Liver (tissue), 9 donors: ENCODE data around the gene NUDT17. TPM values are rescaled to one million over a fixed set of nuclear protein-coding genes. Genes with fewer than 3 reads are reported as not detected.

ENCODE experiments used
- DNase-seq: peaks from one replicate; pipeline ENCODE4 v3.0.0-alpha.2; 2017; ENCODE audit warnings: low spot score
- H3K27ac ChIP-seq, 2 donors: one replicate each; pipeline ENCODE4 v1.7.0; 2013; ENCODE audit warnings: inconsistent platforms in 2 of 2, low read length in 2 of 2, control low read depth in 1 of 2, low read depth in 1 of 2, mild to moderate bottlenecking in 1 of 2
- H3K27me3 ChIP-seq, 4 donors: one replicate each; pipeline versions ENCODE4 v1.6.1 to v1.7.0; 2013; ENCODE audit warnings: low read length in 3 of 4, inconsistent platforms in 1 of 4, mild to moderate bottlenecking in 1 of 4, moderate library complexity in 1 of 4; ENCODE audit not compliant: control insufficient read depth in 4 of 4, insufficient read depth in 4 of 4
- H3K36me3 ChIP-seq, 4 donors: one replicate each; pipeline versions ENCODE4 v1.6.1 to v1.7.0; 2013; ENCODE audit warnings: low read length in 3 of 4, mild to moderate bottlenecking in 3 of 4, low read depth in 1 of 4, moderate library complexity in 1 of 4; ENCODE audit not compliant: control insufficient read depth in 4 of 4, insufficient read depth in 3 of 4
- H3K4me1 ChIP-seq, 4 donors: one replicate each; pipeline versions ENCODE4 v1.6.1 to v1.7.0; 2013; ENCODE audit warnings: low read length in 3 of 4, mild to moderate bottlenecking in 3 of 4, moderate library complexity in 1 of 4; ENCODE audit not compliant: control insufficient read depth in 4 of 4, insufficient read depth in 4 of 4
- H3K4me3 ChIP-seq, 3 donors: one replicate each; pipeline versions ENCODE4 v1.6.1 to v1.7.0; 2013; ENCODE audit warnings: low read length in 3 of 3, control low read depth in 1 of 3, low read depth in 1 of 3, mild to moderate bottlenecking in 1 of 3
- H3K9ac ChIP-seq, 2 donors: one replicate each; pipeline ENCODE4 v1.7.0; 2013; ENCODE audit warnings: low read length in 2 of 2, mild to moderate bottlenecking in 2 of 2, moderate library complexity in 2 of 2, control low read depth in 1 of 2, low read depth in 1 of 2
- H3K9me3 ChIP-seq, 4 donors: one replicate each; pipeline versions ENCODE4 v1.6.1 to v1.7.0; 2013; ENCODE audit warnings: low read length in 3 of 4; ENCODE audit not compliant: control insufficient read depth in 4 of 4
- ATF3 ChIP-seq: IDR thresholded peaks from 2 replicates; pipeline ENCODE4 v1.6.1; 2016; ENCODE audit warnings: antibody characterized with exemption
- CTCF ChIP-seq: fragments of 150-350 bp; IDR thresholded peaks from 2 replicates; pipeline ENCODE4 v1.5.1; 2017; ENCODE audit warnings: improper control_type of control experiment, low read depth, low read length; ENCODE audit not compliant: missing input control
- EGR1 ChIP-seq, 2 donors: IDR thresholded peaks; 2 replicates each; pipeline ENCODE4 v1.6.1; 2016 to 2018; ENCODE audit warnings: antibody characterized with exemption in 2 of 2, low read depth in 2 of 2
- FOXA1 ChIP-seq: IDR thresholded peaks from 2 replicates; pipeline ENCODE4 v1.6.1; 2016; ENCODE audit warnings: antibody characterized with exemption
- FOXA2 ChIP-seq: IDR thresholded peaks from 2 replicates; pipeline ENCODE4 v1.6.1; 2016; ENCODE audit warnings: antibody characterized with exemption
- GABPA ChIP-seq, 2 donors: IDR thresholded peaks in 1 of 2; conservative IDR thresholded peaks in 1 of 2; 2 replicates each; pipeline ENCODE4 v1.6.1; 2016; ENCODE audit warnings: antibody characterized with exemption in 2 of 2, mild to moderate bottlenecking in 1 of 2, moderate library complexity in 1 of 2
- HNF4A ChIP-seq, 2 donors: conservative IDR thresholded peaks; 2 replicates each; pipeline ENCODE4 v1.6.1; 2016; ENCODE audit warnings: antibody characterized with exemption in 2 of 2, mild to moderate bottlenecking in 2 of 2
- NR2F2 ChIP-seq: IDR thresholded peaks from 2 replicates; pipeline ENCODE4 v1.6.1; 2016; ENCODE audit warnings: antibody characterized with exemption
- RXRA ChIP-seq, 2 donors: IDR thresholded peaks; 2 replicates each; pipeline ENCODE4 v1.6.1; 2017 to 2018; ENCODE audit warnings: antibody characterized with exemption in 2 of 2, mild to moderate bottlenecking in 1 of 2
- SP1 ChIP-seq: IDR thresholded peaks from 2 replicates; pipeline ENCODE4 v1.6.1; 2018; ENCODE audit warnings: antibody characterized with exemption, mild to moderate bottlenecking
- YY1 ChIP-seq: IDR thresholded peaks from 2 replicates; pipeline ENCODE4 v1.6.1; 2016; ENCODE audit warnings: antibody characterized with exemption, mild to moderate bottlenecking
- ZBTB33 ChIP-seq: IDR thresholded peaks from 2 replicates; pipeline ENCODE4 v1.6.1; 2016; ENCODE audit warnings: antibody characterized with exemption
- WGBS: extraction: QIAGEN DNeasy Blood & Tissue Kit; methylation state at CpG from one replicate; pipeline ENCODE4 v1.1.7; 2013; 5-methylcytosine and 5-hydroxymethylcytosine counted together
- polyA plus RNA-seq, 2 donors: library from polyadenylated mRNA; stranded (reverse) in 1 of 2; unstranded in 1 of 2; fragments of 200-250 nt in 1 of 2; fragments of >200 nt in 1 of 2; fragmentation: Nextera tagmentation in 1 of 2; extraction: Ambion mirVana in 1 of 2; gene quantifications; one replicate each; pipeline versions ENCODE4 v1.2.1 to v1.2.3, GENCODE V29; 2013 to 2015
- total RNA-seq, 2 donors: library from RNA; depleted of rRNA; stranded (reverse); fragments of >200 nt; gene quantifications; one replicate each; pipeline ENCODE4 v1.2.3, GENCODE V29; 2014
- TF ChIP-seq, protein P1 (sequence below): IDR thresholded peaks from 2 replicates; pipeline ENCODE4 v1.6.1; 2016; ENCODE audit warnings: antibody characterized with exemption, mild to moderate bottlenecking
- donor health status: healthy.
- donor health status: healthy.
- donor health status: healthy.
- donor health status: healthy.
- donor health status: healthy.

NUDT17 gene
- total and polyA plus RNA-seq, 4 donors, result 0.59 to 2.1 (median 1.0) TPM

- DNase-seq, result no peak
- Histone ChIP-seq H3K4me1 (no peaks in the 10 kb centered on the region), H3K9me3 (no peaks in the 10 kb centered on the region), H3K9ac (no peak overlapping the region), H3K27ac (no peak overlapping the region), H3K36me3 (no peaks in the 10 kb centered on the region), H3K27me3 (no peaks in the 10 kb centered on the region), H3K4me3 (no peak overlapping the region)
- TF ChIP-seq YY1, result no peak
- no peak for TF ChIP-seq RXRA (IDR thresholded peaks at IDR 0.05)
- no peak for TF ChIP-seq FOXA1
- TF ChIP-seq FOXA2, result no peak
- no peak for TF ChIP-seq NR2F2
- TF ChIP-seq EGR1 (IDR thresholded peaks at IDR 0.05; ENCODE audit: low read depth in 2 of 2), result no peak
- no peak for TF ChIP-seq CTCF
- TF ChIP-seq ZBTB33, result no peak
- no peak for TF ChIP-seq SP1
- TF ChIP-seq ATF3, result no peak
- 95% methylated on average over 1 of the region's 1 CpG for WGBS
Observed at GRCh38 chr1:145805057-145805456, 40.4 kb upstream of the NUDT17 start.

- Histone ChIP-seq H3K9ac (no peak overlapping the region), H3K4me1 (no peaks in the 10 kb centered on the region), H3K9me3 (no peaks in the 10 kb centered on the region), H3K4me3 (no peak overlapping the region), H3K36me3 (no peaks in the 10 kb centered on the region), H3K27me3 (no peaks in the 10 kb centered on the region), H3K27ac (no peak overlapping the region)
- WGBS, result 98% methylated on average over 4 of the region's 4 CpGs
- TF ChIP-seq HNF4A (conservative IDR thresholded peaks at IDR 0.05) (no peak), NR2F2 (no peak), YY1 (no peak), ZBTB33 (no peak), GABPA (IDR thresholded peaks at IDR 0.05 in 1 of 2, conservative IDR thresholded peaks at IDR 0.05 in 1 of 2) (no peak)
- TF ChIP-seq, protein P1, sequence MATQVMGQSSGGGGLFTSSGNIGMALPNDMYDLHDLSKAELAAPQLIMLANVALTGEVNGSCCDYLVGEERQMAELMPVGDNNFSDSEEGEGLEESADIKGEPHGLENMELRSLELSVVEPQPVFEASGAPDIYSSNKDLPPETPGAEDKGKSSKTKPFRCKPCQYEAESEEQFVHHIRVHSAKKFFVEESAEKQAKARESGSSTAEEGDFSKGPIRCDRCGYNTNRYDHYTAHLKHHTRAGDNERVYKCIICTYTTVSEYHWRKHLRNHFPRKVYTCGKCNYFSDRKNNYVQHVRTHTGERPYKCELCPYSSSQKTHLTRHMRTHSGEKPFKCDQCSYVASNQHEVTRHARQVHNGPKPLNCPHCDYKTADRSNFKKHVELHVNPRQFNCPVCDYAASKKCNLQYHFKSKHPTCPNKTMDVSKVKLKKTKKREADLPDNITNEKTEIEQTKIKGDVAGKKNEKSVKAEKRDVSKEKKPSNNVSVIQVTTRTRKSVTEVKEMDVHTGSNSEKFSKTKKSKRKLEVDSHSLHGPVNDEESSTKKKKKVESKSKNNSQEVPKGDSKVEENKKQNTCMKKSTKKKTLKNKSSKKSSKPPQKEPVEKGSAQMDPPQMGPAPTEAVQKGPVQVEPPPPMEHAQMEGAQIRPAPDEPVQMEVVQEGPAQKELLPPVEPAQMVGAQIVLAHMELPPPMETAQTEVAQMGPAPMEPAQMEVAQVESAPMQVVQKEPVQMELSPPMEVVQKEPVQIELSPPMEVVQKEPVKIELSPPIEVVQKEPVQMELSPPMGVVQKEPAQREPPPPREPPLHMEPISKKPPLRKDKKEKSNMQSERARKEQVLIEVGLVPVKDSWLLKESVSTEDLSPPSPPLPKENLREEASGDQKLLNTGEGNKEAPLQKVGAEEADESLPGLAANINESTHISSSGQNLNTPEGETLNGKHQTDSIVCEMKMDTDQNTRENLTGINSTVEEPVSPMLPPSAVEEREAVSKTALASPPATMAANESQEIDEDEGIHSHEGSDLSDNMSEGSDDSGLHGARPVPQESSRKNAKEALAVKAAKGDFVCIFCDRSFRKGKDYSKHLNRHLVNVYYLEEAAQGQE, result no peak
- no peak for DNase-seq
Observed at GRCh38 chr1:145806408-145806807, 39.0 kb upstream of the NUDT17 start.
